Breast epithelium (tissue), 3 donors: ENCODE data around the gene PRPF6.

Source experiments
- CTCF ChIP-seq, 3 donors: fragments of 450-650 bp; IDR thresholded peaks; one replicate each; pipeline ENCODE4 v1.5.1; 2016 to 2017; ENCODE audit warnings: antibody characterized with exemption in 3 of 3, mild to moderate bottlenecking in 3 of 3, moderate library complexity in 3 of 3
- POLR2A ChIP-seq: fragments of 450-650 bp; IDR thresholded peaks from one replicate; pipeline ENCODE4 v1.6.1; 2016; ENCODE audit warnings: antibody characterized with exemption, mild to moderate bottlenecking, moderate library complexity
- POLR2AphosphoS5 ChIP-seq, 3 donors: sonication (generic); formaldehyde crosslinking; IDR thresholded peaks; one replicate each; pipeline ENCODE4 v1.6.1; 2017; ENCODE audit warnings: antibody characterized with exemption in 3 of 3

DNA sequence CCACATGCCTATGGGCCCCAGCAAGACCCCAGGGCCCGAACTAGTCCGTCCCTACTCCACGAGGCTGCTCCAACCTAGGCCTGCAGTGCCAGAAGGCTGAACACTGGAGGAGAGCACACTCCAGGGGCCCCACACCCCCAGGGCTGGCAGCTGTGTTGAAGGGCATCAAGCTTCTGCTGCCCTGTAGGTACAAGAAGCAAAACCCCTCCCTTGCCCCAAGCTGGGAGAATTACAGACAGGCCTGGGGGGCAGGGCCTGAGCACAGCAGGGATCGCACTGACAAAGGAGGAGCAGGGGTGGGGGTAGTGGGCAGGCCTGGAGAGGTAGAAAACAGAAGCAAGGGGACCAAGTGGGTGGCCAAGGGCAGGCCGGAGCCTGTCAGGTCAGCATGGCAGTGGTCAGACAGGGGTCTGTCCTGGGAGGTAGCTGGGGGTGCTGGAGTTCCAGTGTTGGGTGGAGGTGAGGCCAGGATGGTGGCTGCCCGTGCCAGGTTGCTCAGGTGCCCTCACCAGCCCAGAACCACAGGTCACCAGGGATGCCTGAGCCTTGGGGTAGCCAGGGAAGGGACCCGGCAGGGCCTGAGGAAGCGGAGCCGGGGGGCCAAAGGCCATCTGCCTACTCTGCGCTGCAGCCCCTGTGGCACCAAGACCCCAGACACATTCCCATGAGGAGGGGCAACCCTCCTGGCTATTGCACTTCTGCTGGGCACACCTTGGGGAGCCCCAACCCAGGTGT is 21.8 kb upstream of the PRPF6 start:
- TF ChIP-seq POLR2A (no peak), CTCF (IDR thresholded peaks at IDR 0.05) (no peak), POLR2AphosphoS5 (IDR thresholded peaks at IDR 0.05) (no peak)
